ENCODE results near the gene OR2J1. TPM values are rescaled to one million over a fixed set of nuclear protein-coding genes. Genes with fewer than 3 reads are reported as not detected.

Gene OR2J1
- total RNA-seq, 2 experiments from 2014 or later = not detected

DNA sequence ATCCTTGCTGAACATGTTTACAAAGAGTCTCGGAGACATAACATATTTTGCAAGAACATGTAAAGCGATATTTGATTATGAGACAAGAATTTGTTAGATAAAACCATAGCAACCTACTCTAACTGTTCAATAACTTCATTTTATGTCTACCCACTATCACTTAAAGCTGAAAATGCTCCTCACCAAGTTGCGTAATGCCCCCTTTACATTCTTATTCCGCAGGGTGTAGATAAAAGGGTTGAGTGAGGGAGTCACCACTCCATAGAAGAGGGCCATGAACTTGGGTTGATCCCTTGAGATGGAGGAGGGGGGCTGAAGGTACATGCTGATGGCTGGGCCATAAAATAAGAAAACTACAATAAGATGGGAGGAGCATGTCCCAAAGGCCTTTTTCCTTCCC lies 38.4 kb downstream of the OR2J1 start:
- Mint-ChIP-seq H3K4me1 (ENCODE audit: low read depth) (no peaks in the 10 kb centered on the region), H3K4me3 (no peak overlapping the region), H3K27ac (no peak overlapping the region), H3K27me3 (peaks cover 44% of the 10 kb centered on the region), H3K9me3 (no peaks in the 10 kb centered on the region), H3K36me3 (ENCODE audit: low read depth) (no peaks in the 10 kb centered on the region)
- Histone ChIP-seq H3K9me3 (ENCODE audit: control insufficient read depth in 1 of 2, insufficient read depth in 1 of 2, low read length in 2 of 2) (no peaks in the 10 kb centered on the region), H3K27me3 (ENCODE audit: control insufficient read depth in 1 of 2, insufficient read depth in 2 of 2, low read length in 2 of 2) (peaks cover 8 to 9% of the 10 kb centered on the region in 2 experiments), H3K27ac (ENCODE audit: low read depth in 1 of 2, low read length in 2 of 2) (no peak overlapping the region), H3K4me3 (ENCODE audit: low read length) (no peak overlapping the region), H3K4me1 (ENCODE audit: insufficient read depth, low read length) (no peaks in the 10 kb centered on the region), H3K36me3 (ENCODE audit: insufficient read depth, low read length) (no peaks in the 10 kb centered on the region)
- CTCF ChIA-PET = no interaction called here
- POLR2A ChIA-PET = no interaction called here
- ATAC-seq (ENCODE audit: poor library complexity) = no peak
- intact Hi-C loops (cut with DNase I, micrococcal nuclease) = no loop called here
- no peak for DNase-seq
- TF ChIP-seq, protein P1, sequence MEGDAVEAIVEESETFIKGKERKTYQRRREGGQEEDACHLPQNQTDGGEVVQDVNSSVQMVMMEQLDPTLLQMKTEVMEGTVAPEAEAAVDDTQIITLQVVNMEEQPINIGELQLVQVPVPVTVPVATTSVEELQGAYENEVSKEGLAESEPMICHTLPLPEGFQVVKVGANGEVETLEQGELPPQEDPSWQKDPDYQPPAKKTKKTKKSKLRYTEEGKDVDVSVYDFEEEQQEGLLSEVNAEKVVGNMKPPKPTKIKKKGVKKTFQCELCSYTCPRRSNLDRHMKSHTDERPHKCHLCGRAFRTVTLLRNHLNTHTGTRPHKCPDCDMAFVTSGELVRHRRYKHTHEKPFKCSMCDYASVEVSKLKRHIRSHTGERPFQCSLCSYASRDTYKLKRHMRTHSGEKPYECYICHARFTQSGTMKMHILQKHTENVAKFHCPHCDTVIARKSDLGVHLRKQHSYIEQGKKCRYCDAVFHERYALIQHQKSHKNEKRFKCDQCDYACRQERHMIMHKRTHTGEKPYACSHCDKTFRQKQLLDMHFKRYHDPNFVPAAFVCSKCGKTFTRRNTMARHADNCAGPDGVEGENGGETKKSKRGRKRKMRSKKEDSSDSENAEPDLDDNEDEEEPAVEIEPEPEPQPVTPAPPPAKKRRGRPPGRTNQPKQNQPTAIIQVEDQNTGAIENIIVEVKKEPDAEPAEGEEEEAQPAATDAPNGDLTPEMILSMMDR (IDR thresholded peaks at IDR 0.05) = no peak

DNA sequence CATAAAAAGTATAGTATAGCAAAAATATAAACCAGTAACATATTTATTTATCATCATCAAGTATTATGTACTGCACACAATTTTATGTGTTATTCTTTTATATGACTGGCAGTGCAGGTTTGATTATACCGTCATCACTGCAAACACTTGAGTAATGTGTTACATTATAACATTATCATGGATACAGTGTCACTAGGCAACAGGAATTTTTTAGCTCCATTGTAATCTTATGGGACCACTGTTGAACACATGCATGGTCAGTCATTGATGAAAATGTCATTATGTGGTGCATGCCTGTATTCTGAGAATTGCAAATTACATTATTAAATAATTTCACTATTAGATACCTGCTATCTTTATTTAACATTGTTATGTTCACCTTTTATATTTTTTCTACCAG lies 42.3 kb downstream of the OR2J1 start:
- Histone ChIP-seq H3K4me1 (ENCODE audit: insufficient read depth, low read length) (no peaks in the 10 kb centered on the region), H3K27ac (ENCODE audit: low read depth in 1 of 2, low read length in 2 of 2) (no peak overlapping the region), H3K36me3 (ENCODE audit: insufficient read depth, low read length) (no peaks in the 10 kb centered on the region), H3K4me3 (ENCODE audit: low read length) (no peak overlapping the region), H3K27me3 (ENCODE audit: control insufficient read depth in 1 of 2, insufficient read depth in 2 of 2, low read length in 2 of 2) (peaks cover 4 to 6% of the 10 kb centered on the region in 2 experiments), H3K9me3 (ENCODE audit: control insufficient read depth in 1 of 2, insufficient read depth in 1 of 2, low read length in 2 of 2) (peaks cover 0 to 11% of the 10 kb centered on the region in 2 experiments)
- TF ChIP-seq, protein P1 (IDR thresholded peaks at IDR 0.05) = no peak
- Mint-ChIP-seq H3K27me3 (peaks cover 47% of the 10 kb centered on the region), H3K36me3 (ENCODE audit: low read depth) (no peaks in the 10 kb centered on the region), H3K4me1 (ENCODE audit: low read depth) (no peaks in the 10 kb centered on the region), H3K27ac (no peak overlapping the region), H3K9me3 (no peaks in the 10 kb centered on the region), H3K4me3 (no peak overlapping the region)
- POLR2A ChIA-PET = no interaction called here
- no peak for ATAC-seq (ENCODE audit: poor library complexity)
- CTCF ChIA-PET = no interaction called here
- DNase-seq = no peak
- intact Hi-C loops (cut with DNase I, micrococcal nuclease) = no loop called here

DNA sequence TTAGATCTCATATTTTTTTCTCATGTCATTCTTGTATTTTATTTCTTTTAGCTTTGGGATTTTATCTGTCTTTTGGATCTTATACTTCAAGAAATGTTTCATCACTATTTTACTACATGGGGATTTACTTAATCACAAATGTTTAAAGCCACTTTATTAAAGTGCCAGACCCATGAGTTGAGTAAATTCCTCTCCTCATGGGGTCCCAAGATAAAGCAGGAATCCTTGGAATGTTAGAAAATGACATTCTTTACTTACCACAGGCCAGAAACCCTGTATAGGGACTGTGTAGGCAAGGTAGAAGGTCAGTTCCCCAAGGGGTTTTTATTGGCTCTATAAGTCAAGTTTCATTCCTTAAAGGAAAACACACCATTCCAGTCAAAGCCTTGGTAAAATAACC lies 43.0 kb downstream of the OR2J1 start:
- CTCF ChIA-PET = no interaction called here
- TF ChIP-seq, protein P1 (IDR thresholded peaks at IDR 0.05) = no peak

More for the DNA sequence above, 43.0 kb downstream of the OR2J1 start:
- peaks cover 0 to 11% of the 10 kb centered on the region in 2 experiments for H3K9me3 ChIP-seq (ENCODE audit: control insufficient read depth in 1 of 2, insufficient read depth in 1 of 2, low read length in 2 of 2)
- Mint-ChIP-seq H3K36me3 (ENCODE audit: low read depth) (no peaks in the 10 kb centered on the region), H3K27ac (no peak overlapping the region), H3K27me3 (peaks cover 49% of the 10 kb centered on the region), H3K4me1 (ENCODE audit: low read depth) (no peaks in the 10 kb centered on the region), H3K4me3 (no peak overlapping the region), H3K9me3 (no peaks in the 10 kb centered on the region)
- H3K4me1 ChIP-seq (ENCODE audit: insufficient read depth, low read length) = no peaks in the 10 kb centered on the region
- no peaks in the 10 kb centered on the region for H3K36me3 ChIP-seq (ENCODE audit: insufficient read depth, low read length)
- peaks cover 4 to 6% of the 10 kb centered on the region in 2 experiments for H3K27me3 ChIP-seq (ENCODE audit: control insufficient read depth in 1 of 2, insufficient read depth in 2 of 2, low read length in 2 of 2)
- DNase-seq (no peak), ATAC-seq (ENCODE audit: poor library complexity) (no peak)
- intact Hi-C loops (cut with DNase I, micrococcal nuclease) = no loop called here
- no peak overlapping the region for H3K27ac ChIP-seq (ENCODE audit: low read depth in 1 of 2, low read length in 2 of 2)
- POLR2A ChIA-PET = no interaction called here
- no peak overlapping the region for H3K4me3 ChIP-seq (ENCODE audit: low read length)
